Activated CD4-positive, alpha-beta T cell treated with anti-CD3 and anti-CD28 coated beads, Interleukin-10, Interleukin-2, amounts not matched to agents 100 ng/mL and 50 ng/mL, durations not matched to agents 16 hours and 8 hours (primary cell): ENCODE data around the gene FAM174A.
"Not testable (repeated sequence)": the region's sequence is repeated elsewhere in the genome, so short reads cannot be mapped to it uniquely, and the experiment has no call there.

Experiments used
- DNase-seq: peaks from one replicate; pipeline ENCODE4 v3.0.0-alpha.2; 2020

The FAM174A gene

DNA sequence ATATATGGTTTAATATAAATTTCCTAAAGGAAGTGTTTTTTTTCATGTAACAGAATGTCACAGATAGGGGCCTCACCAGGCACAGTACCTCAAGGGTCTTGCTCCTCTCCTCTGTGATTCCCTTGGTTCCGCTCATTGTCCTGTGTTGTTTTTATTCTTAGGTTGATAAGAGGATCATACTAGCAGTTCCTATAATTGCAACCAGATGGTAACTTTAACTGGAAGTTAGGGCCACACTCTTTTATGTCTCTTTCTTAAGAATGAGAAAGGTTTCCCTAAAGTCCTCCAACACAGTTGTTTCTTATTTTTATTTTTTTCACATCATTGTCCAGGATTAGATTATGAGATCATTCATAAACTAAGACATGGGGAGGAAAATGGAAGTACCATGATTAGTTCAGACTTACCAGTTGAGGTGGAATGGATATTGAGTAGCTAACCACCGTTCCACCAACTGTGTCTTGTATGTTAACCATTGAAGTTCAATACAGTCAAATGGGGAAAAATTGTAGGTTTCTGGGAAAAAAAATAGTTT lies 41.1 kb downstream of the FAM174A start:
- DNase-seq, result no peak

DNA sequence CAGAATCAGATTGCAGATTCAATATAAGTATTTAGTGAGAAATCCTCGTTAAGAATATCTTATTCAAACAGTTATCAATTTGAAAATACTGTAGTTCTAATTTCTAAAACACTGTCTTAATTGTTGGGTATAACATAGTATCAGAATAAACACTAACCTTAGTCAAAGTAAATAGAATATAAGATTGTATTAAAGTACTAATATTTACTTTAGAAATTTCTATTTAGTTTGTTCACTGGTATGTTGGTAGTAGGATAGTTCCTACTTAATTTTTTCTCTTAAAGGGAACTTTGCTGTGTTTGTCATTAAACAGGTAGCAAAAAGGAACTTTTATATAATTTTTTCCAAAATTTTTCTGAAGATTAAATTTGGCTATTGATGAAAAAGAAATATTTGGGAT lies 42.3 kb downstream of the FAM174A start:
- no peak for DNase-seq

DNA sequence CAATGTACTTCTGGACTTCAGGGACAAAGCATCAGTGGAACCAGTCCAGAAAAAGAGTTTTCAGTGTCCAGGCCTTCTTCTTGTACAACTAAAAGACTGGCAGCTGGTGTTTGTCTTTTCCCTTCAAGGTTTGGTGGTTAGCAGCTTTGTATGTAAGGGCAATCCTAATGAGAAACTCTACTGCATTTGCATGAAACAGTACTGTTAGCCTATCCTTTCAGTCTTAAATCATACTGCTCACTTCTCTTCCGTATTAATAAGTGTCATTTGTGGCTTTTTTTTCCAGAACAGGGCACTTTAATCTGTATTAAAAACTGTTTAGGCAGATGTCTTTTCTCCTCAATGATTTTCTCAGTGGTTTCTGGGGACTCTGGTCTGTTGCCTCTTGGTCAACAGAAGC lies 48.9 kb downstream of the FAM174A start:
- DNase-seq, result no peak

DNA sequence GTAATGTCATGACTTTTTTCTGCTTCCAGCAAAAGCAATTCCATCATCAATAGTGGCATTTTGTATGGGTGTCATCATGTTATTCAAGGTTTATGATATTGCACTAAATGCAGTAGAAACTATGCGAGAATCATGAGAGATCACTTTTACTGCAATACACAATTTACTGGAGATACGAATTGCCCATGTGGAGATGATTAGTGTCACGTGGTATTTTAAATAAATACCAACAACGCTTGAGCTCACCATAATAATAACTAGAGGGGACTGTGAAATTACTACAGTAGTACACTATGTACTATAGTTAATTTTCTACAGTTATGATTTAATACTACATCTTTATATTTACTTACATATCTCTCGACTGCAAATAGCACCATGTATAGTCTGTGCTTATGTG lies 49.7 kb downstream of the FAM174A start:
- DNase-seq, result no peak

DNA sequence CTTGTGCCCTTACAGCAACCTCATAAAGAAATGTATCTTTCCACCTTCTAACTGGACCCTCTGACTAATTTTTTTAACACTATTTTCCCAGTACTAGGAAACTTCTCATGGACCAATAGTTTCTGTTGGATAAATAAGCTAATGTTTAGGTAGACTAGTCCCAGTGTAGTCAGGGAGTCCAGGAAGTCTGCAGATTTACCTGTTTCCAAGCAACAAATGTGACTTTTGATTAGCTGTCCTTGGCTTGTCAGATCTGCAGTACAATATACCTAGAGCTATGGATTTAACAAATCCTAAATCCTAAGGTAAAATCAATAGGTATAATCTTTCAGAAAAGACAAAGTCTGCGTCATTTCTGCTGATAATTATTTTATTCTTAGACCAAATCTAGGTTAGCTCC lies 55.7 kb downstream of the FAM174A start:
- no peak for DNase-seq

DNA sequence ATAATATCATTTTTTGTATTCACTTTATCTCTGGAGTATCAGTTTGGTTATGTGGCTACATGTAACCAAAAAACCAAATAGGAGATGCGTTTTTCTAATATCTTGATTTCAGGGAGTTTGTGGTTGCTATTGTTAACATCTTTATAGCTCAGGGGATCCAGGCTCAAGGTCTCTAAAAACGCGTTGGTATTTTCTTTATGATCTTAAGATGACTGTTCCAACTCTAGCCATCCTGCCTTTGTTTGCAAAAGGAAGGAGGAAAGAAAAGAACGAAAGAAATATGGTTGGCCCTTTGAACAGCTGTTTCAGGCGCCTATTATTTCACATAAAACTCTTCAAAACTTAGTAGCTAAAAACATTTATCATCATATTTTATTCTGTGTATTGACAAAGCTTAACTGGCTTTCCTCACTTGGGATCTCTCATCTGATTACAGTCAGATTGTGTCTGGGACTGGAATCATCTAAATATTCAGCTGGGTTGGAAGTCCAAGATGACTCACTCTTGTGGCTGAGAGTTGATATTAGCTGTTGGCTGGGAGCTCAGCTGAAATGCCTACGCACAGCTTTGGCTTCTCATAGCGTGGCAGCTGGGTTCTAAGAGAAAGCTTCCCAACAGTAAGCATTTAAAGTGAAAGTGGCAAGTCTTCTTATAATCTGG lies 60.1 kb downstream of the FAM174A start:
- DNase-seq, result peak; percentile 17

DNA sequence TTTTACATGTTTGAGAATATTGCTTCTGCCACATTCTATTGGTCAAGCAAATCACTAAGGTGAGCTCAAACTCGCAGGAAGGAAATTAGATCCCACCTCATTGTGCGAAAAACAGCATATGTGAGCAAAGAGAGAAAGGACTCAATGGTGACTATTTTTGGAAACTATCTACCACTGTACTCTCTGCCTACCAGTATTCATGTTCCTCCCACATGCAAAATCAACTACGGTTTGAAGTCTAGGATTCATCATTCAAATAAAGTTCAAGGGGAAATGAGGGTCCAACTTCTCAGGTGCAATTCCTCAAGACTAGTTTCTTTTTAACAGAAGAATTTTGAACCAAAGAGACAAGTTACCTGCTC lies 60.6 kb downstream of the FAM174A start:
- DNase-seq, result no peak

DNA sequence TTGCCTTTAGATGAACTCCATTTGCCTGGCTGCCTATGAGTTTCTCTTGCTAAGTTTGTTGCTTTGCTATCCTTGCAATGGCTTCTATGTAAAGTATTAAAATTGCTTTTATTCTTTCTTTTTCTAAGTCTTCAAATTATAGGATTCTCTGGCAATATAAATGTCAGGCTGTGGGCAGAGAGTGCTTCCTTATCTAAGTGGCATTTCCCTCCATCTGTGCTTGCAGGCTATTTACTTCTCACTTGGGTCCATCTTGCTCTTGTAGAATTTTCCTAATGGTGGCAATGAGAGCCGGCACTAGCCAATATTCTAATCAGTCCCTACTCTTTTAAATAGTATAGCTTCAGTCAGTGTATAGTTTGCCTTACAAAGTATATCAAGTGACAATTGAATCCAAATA lies 63.3 kb downstream of the FAM174A start:
- no peak for DNase-seq

DNA sequence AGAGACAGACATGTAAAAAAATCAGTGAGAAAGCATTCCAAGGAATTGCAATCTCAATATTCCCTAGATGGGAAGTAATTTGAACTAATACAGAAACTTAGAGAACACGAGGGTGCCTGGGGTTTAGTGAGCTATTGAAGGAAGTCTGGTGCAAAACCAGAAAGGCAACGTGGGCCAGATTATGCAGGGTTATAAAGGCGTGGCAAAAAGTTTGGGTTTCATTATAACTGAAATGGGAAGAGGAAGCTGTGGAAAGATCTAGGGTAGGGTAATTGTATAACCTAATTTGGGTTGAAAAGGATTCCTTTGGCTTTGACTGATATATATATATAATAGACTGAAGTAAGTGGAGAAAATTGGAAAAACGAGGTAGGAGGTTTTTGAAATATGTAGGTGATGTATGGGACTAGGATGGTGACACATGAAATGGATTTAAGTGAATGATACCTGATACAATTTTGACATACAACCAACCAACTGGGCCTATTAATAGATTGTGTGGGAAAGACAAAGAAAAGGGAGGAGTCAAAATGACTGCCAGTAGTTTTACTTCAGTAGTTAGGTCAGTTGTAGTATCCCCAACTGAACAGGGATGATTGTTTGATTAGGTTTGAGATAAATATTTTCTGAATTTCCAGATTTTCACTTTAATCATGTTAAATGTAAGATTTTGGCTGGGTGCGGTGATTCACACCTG lies 65.3 kb downstream of the FAM174A start:
- no peak for DNase-seq

DNA sequence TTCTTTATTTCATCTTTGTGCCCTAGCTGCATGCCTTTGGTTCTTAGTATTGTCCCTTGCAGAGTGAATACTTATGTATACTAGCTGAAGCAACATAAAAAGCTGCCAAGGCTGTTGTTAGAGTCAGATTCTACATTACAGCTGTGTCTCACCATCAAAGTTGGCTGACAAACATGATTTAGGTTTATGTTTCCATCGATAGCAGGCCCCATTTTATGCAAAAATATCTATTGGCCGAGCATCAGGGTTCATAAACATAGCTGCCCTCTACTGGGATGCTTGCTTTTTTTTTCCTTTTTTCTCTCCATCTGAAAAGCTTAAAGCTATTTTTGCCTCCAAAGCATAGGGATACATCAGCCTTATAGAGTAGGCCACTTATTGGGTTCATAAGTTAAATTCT lies 68.0 kb downstream of the FAM174A start:
- no peak for DNase-seq

DNA sequence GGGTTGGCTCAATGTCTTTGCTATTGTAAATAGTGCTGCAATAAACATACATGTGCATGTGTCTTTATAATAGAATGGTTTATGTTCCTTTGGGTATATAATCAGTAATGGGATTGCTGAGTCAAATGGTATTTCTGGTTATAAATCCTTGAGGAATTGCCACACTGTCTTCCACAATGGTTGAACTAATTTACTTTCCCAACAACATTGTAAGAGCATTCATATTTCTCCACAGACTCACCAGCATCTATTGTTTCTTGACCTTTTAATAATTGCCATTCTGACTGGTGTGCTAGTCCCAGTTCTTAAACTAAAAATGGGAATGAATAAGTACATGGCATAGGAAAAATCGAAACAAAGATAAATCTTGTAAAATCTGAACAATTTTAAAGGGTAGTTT lies 68.8 kb downstream of the FAM174A start:
- DNase-seq, result not testable (repeated sequence)

DNA sequence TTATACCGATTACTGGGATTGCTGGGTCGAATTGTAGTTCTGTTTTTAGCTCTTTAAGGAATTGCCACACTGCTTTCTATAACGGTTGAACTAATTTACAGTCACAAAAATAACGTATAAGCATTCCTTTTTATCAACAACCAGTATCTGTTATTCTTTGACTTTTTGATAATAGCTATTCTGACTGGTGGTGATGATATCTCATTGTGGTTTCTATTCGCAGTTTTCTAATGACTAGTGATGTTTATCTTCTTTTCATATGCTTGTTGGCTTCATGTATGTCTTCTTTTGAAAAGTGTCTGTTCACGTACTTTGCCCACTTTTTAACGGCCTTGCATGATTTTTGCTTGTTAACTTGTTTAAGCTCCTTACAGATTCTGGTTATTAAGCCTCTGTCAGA lies 74.4 kb downstream of the FAM174A start:
- DNase-seq, result no peak

DNA sequence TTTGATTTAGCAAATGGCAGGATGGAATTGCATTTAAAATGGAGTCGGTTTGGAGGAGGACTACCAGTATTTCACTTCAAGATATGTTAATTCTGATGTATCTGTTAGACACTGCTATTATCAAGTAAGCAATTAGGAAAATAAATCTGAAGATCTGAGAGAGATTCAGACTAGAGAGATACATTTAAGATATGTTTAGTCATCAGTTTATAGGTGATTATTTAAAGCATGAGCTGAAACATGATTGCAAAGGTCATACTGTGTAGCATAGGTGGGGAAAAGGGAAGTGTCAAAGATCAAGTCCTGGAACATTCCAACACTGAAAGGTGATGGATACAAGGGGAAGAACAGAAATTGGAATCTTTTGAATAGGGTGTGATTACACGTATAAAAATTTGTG lies 79.1 kb downstream of the FAM174A start:
- DNase-seq, result no peak

DNA sequence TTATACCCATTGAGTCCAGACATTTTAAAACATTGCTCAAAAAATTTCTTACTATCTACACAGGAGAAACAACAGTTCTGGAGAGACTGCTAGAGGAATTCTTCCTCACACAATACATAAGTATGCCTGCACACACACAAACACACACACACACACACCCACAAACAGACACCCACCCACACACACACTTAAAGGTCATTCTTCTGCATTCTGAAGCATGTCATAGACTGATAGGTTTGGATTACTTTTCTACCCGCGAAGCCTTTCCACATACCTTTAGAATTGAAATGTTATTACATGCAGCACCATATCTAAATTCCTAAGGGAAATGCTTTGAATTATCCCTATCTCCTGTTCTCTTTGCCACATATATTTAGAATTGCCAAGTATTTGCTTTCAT lies 80.2 kb downstream of the FAM174A start:
- no peak for DNase-seq

DNA sequence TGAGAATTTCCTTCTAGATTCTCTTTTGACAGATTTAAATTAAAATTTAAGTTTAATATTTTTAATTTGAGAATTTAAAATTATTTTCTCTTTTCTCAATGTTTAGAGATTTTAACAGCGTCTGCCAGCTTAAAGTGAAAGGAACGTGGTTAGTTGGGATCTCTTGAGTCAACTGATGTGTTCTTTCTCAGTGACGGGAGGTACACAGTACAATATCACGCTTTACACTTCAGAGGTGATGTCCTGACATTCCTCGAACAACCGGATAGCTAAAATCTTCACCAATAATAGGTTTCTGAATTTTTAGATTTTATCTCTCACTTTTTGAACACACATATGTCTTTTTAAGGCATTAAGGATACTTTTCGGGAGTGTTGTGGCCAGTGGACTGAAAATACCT lies 81.1 kb downstream of the FAM174A start:
- DNase-seq, result no peak

DNA sequence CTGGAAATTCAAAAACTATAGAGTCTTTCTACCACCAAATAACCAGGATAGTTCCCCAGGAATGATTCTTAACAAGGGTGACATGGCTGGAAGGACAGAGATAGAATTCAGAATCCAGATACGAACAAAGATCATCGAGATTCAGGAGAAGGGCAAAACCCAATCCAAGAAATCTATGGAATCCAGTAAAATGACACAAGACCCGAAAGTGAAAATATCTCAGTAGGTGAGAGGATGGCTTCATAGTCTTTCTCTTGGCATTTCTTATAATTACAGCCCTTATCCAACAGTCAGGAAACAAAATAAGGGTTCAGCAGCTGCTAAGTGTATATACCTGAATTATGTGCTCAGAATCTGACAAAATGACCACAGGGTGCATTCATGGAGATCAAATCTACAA lies 81.8 kb downstream of the FAM174A start:
- no peak for DNase-seq

DNA sequence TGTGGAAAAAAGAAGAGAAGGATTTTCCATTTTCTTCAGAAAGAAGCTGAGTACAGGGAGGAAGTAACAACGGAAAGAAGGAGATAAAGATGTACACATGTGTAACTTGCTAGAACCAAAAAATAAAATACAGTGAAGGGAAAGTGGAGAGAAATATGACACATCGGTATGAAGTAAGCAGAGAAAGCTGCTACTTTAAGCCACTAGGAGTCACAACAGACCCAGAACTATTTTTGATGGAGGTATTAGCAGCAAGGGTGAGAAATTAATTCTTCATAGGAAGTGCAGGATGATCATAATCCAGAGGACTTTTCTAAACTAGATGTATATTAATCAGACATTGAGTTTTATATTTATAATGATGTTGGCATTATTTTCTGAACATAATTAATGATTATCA lies 88.5 kb downstream of the FAM174A start:
- peak; percentile 36 for DNase-seq

DNA sequence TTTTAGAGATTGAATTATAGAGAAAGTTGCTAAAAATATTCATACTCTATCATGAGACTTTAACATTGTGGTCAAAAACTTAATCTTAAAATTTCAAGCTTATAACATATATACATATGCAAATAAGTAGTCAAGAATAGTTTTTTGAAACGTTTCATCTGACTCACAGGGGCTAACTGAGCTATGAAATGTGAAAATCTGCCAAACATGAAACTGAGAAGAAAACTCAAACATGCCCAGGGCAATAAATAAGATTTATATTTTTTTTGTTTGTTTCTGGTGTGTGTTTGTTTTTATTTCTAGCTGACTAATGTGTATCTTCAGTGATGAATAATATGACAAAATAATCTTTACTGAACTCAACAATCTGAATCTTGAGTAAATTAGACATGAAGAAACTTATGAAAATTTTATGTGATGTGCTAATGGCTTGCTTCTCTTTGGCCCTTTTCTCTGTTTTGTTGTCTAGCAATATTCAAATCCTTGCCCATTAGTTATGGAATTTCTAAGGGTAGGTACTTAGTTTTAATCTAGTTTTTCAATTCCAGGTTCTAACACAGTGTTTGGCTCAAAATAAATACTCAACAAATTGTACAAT lies 99.9 kb downstream of the FAM174A start:
- no peak for DNase-seq
